ENCODE data around the gene AKR7A2.

Gene AKR7A2

DNA sequence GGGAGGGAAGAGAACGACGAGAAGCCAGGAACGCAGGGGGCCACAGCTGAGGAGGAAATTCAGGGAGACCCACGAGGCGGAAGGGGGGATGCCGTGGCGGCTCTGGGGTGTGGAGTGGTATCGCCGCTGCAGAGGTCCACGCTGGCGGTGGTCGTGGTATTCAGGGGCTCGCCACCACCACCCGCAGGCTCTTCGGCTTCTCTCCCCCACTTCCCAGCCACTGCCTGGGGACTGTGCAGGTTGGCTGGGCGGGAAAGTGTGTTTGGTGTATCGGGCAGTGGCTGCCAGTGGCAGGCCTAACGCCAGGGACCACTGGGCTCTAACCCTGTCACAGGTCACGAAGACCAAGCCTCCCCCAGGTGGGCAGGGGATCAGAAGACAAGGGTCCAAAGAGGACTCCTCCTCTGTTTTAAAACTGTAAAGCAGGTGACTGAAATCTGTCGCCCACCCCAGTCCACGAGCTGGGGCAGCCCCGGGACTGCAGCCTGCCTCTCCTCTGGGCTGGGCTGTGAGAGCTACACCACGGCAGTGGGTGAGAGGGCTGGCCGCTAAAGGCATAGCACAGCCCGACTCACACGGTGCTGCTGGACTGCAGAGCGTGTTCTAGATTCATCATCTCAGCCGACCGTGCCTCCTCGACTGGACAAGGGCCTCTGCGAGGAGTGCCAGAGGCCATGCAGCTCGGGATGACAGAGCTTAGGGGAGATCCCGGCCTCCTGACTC, 31.1 kb upstream of the AKR7A2 start:
- DNase-seq = no peak
- H3K4me1 Mint-ChIP-seq = peaks cover 33% of the 10 kb centered on the region
- H3K4me3 Mint-ChIP-seq = no peak overlapping the region
- TF ChIP-seq, protein P1, sequence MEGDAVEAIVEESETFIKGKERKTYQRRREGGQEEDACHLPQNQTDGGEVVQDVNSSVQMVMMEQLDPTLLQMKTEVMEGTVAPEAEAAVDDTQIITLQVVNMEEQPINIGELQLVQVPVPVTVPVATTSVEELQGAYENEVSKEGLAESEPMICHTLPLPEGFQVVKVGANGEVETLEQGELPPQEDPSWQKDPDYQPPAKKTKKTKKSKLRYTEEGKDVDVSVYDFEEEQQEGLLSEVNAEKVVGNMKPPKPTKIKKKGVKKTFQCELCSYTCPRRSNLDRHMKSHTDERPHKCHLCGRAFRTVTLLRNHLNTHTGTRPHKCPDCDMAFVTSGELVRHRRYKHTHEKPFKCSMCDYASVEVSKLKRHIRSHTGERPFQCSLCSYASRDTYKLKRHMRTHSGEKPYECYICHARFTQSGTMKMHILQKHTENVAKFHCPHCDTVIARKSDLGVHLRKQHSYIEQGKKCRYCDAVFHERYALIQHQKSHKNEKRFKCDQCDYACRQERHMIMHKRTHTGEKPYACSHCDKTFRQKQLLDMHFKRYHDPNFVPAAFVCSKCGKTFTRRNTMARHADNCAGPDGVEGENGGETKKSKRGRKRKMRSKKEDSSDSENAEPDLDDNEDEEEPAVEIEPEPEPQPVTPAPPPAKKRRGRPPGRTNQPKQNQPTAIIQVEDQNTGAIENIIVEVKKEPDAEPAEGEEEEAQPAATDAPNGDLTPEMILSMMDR (IDR thresholded peaks at IDR 0.05) = no peak
- peaks cover 23% of the 10 kb centered on the region for H3K36me3 Mint-ChIP-seq (ENCODE audit: low read depth)
- no peaks in the 10 kb centered on the region for H3K27me3 Mint-ChIP-seq (ENCODE audit: low read depth, poor library complexity)
- peak overlapping the region; percentile 44 for H3K27ac Mint-ChIP-seq
- H3K9me3 Mint-ChIP-seq = no peaks in the 10 kb centered on the region

DNA sequence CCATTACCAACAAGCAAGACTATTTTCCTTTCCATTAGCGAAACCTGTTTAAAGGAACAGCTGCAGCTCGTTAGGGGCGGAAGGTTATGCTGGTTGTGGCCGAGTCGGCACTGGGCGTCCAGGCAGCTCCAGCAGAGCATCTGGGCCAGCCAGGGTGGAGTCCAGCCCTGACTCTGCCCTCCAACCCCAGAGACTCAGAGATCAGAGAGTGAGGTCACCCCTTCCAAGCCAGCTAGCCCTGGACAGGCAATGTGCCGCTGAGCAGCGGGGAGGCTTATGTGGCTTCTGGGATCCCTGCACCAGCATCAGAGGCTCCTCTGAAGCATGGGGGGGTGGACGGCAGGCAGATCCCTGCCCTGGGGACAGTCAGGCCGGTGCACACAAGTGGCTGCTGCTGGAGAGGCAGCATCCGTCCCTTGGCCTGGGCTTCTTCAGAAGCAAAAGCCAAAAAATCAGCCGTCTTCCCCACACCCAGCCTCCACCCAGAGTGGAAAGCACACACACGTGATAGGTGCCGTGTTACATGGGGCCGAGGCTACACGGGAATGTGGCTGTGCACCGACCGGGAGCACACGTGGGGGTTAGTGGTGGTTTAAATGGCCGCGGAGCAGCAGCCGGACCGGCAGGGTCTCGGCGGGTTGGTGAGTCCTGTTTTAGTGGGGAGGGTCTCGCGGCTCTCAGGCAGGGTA, 30.3 kb upstream of the AKR7A2 start:
- Mint-ChIP-seq H3K4me1 (peaks cover 33% of the 10 kb centered on the region), H3K36me3 (ENCODE audit: low read depth) (peaks cover 23% of the 10 kb centered on the region), H3K27ac (peak overlapping the region; percentile 44), H3K4me3 (no peak overlapping the region), H3K27me3 (ENCODE audit: low read depth, poor library complexity) (no peaks in the 10 kb centered on the region), H3K9me3 (no peaks in the 10 kb centered on the region)
- TF ChIP-seq, protein P1 (IDR thresholded peaks at IDR 0.05) = no peak
- DNase-seq = no peak

DNA sequence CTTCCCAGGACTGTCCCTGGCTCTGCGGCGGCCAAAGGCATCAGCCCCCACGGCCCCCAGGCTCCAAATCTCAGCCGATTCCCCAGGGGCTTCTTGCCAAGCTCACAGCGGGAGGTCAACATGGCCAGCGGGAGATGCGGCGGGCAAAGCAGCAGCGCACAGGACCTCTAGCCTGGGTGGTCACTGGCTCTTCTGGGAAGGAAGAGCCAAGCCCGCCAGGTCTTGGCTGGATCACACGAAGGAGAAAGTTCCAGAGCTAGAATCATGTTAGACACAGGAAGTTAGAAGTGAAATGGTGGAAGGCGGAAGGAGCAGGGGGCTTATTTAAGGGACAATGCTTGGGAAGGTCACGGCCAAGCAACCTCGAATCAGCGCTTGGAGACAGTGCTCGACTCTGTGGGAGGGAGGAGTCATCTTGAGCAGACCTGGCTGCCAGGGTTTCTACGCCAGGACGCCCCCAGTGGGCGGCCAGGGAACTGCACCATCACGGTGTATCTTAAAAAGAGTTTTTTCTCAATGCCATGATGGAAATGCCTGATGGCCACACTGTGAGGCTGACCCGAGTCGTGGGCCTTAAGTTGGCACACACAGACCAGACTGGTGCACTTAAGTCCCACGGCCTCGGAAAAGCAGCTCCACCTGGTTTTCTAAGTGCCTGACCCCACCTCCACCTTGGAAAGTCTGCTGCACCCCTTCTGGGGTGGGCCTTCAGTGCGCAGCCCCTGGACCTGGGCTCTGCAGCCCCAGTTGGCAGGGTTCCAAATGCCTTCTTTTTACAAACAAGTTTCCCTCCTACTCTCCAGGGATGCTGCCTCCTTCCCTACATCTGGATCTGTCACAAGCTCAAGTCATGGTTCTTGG, 29.5 kb upstream of the AKR7A2 start:
- H3K4me1 Mint-ChIP-seq = peaks cover 33% of the 10 kb centered on the region
- H3K27me3 Mint-ChIP-seq (ENCODE audit: low read depth, poor library complexity) = no peaks in the 10 kb centered on the region
- no peak overlapping the region for H3K4me3 Mint-ChIP-seq
- H3K27ac Mint-ChIP-seq = peak overlapping the region; percentile 58
- H3K36me3 Mint-ChIP-seq (ENCODE audit: low read depth) = peaks cover 23% of the 10 kb centered on the region
- peak; percentile 87 for DNase-seq
- TF ChIP-seq, protein P1 (IDR thresholded peaks at IDR 0.05) = peak; percentile 94
- no peaks in the 10 kb centered on the region for H3K9me3 Mint-ChIP-seq

DNA sequence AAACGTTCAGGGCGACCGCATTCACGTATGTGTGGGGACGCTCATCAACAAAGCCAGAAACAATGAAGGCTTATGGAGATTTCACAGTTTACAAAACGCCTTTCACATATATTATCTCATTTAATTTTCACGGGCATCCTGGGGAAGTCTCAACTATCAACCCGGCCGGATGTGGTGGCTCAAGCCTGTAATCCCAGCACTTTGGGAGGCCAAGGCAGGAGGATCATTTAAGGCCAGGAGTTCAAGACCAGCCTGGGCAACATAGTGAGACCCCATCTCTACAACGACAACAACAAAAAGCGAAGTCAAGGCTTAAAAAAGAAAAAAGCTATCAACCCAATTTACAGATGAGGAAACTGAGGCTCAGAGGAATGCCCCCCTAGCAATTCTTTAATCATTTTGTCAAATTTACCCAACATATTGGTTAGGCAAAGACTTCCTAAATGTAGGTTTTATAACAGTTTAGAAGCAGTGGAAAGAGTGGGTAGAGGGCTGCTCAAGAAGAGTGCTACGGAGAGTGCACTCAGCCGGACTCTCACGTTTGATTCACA, 28.5 kb upstream of the AKR7A2 start:
- TF ChIP-seq, protein P1 (IDR thresholded peaks at IDR 0.05) = no peak
- Mint-ChIP-seq H3K27me3 (ENCODE audit: low read depth, poor library complexity) (no peaks in the 10 kb centered on the region), H3K4me3 (no peak overlapping the region), H3K4me1 (peaks cover 33% of the 10 kb centered on the region), H3K36me3 (ENCODE audit: low read depth) (peaks cover 23% of the 10 kb centered on the region), H3K9me3 (no peaks in the 10 kb centered on the region), H3K27ac (no peak overlapping the region)
- DNase-seq = no peak

DNA sequence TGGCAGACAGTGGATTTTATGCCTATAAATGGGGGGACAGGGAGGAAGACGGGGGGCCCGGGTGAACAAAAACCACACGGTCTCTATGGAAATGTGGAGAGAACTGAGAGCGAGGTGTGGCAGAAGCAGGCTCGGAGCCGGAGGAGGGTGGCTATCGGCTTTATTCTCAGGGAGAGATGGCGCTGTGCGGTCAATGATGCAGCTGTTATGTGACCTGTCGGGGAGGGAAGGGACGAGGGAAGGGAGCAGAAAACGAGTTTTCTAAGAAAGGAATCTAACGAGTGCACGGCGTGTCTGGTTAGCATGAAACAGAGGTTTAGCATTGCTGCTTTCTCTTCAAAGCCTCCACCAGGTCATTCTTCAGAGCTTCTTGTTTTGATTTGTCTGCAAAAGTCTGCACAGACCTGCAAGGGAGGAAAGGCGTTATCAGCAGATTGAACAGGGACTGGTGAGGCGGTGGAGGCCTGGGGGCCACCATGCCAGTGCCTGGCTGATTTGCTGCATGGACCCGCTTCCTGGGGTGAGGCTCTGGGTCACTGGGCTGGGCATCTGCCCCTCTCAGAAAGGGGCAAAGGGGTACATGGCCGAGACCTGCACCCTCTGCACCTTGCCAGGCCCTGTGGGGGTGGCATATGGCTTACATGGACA, 27.4 kb upstream of the AKR7A2 start:
- TF ChIP-seq, protein P1 (IDR thresholded peaks at IDR 0.05) = no peak
- Mint-ChIP-seq H3K4me1 (peaks cover 30% of the 10 kb centered on the region), H3K9me3 (no peaks in the 10 kb centered on the region), H3K27ac (peak overlapping the region; percentile 71), H3K27me3 (ENCODE audit: low read depth, poor library complexity) (peaks cover 3% of the 10 kb centered on the region), H3K4me3 (no peak overlapping the region), H3K36me3 (ENCODE audit: low read depth) (peaks cover 23% of the 10 kb centered on the region)
- no peak for DNase-seq

Data from nephron progenitor cell (in vitro differentiated cells).